ENCODE results near the gene SEC23IP.

The SEC23IP gene

DNA sequence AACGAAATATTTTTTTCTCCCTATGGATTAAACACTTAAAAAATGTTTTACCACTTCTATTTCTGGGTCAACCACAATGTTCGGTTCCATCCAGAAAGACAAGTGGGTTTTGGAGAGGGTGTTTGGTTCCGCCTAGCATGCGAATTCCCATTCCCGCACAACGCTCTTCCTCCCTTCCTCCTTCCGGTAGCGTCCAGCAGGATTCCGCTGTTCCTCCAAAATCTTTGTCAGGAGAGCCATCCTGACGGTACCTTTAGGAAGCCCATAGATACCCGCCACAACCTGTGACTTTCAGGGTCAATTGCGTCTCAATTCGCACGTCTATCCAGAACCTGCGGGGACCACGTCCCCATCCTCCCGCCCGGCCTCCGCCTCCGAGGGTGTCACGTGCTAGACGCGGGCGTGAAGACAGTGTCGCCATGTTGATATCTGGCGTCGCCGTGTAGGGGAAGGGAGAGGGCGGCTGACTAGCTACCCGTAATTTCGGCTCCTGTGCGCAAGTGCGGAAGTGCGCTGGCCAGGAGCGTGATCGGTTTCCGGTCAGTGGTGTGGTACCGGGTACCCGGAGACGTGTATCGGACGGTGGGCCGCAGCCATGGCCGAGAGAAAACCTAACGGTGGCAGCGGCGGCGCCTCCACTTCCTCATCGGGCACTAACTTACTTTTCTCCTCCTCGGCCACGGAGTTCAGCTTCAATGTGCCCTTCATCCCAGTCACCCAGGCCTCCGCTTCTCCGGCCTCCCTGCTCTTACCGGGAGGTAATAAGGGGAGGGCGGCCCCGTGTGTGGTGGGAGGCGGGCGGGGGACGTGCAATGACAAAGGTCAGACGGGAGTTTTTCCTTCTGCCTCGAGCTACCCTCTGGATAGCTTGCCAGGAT is at the start of gene SEC23IP (continued):
- TF ChIP-seq BCL11B (tag by site-specific recombination; IDR thresholded peaks at IDR 0.05; ENCODE audit: low read depth), result peak; percentile 94
- peak; percentile 100 for TF ChIP-seq ZNF341 (tag by site-specific recombination; IDR thresholded peaks at IDR 0.05; ENCODE audit: low read depth)
- peak; percentile 88 for TF ChIP-seq SP2 (tag by site-specific recombination; IDR thresholded peaks at IDR 0.05)
- peak; percentile 86 for TF ChIP-seq ZFP69B (tag by site-specific recombination; IDR thresholded peaks at IDR 0.05)
- TF ChIP-seq ZNF2 (tag by site-specific recombination; IDR thresholded peaks at IDR 0.05), result peak; percentile 74; the same call in 1 of the 2 replicates
- peak; percentile 81 for TF ChIP-seq SCRT2 (tag by site-specific recombination; IDR thresholded peaks at IDR 0.05)
- no peak for TF ChIP-seq FEZF1 (tag by site-specific recombination; IDR thresholded peaks at IDR 0.05)
- 0 out of 2 replicates have a peak, but pooled peaks have one; percentile 36 for TF ChIP-seq ZNF792 (tag by site-specific recombination; IDR thresholded peaks at IDR 0.05)
- peak; percentile 56 for TF ChIP-seq ZBTB26 (tag by site-specific recombination; optimal IDR thresholded peaks at IDR 0.05)
- TF ChIP-seq ZNF133 (tag by site-specific recombination; IDR thresholded peaks at IDR 0.05), result no peak
- 0 out of 2 replicates have a peak, but pooled peaks have one; percentile 47 for TF ChIP-seq ZBTB1 (tag by site-specific recombination; IDR thresholded peaks at IDR 0.05)
- TF ChIP-seq ZNF561 (tag by site-specific recombination; IDR thresholded peaks at IDR 0.05; ENCODE audit: borderline replicate concordance), result peak; percentile 85; the same call in 1 of the 2 replicates
- TF ChIP-seq GLIS2 (tag by site-specific recombination; IDR thresholded peaks at IDR 0.05), result peak; percentile 69
- TF ChIP-seq ZNF394 (tag by site-specific recombination; IDR thresholded peaks at IDR 0.05; ENCODE audit: borderline replicate concordance), result peak; percentile 62; the same call in 1 of the 2 replicates
- TF ChIP-seq ZBTB20 (tag by site-specific recombination; IDR thresholded peaks at IDR 0.05), result peak; percentile 89
- TF ChIP-seq, protein P1, sequence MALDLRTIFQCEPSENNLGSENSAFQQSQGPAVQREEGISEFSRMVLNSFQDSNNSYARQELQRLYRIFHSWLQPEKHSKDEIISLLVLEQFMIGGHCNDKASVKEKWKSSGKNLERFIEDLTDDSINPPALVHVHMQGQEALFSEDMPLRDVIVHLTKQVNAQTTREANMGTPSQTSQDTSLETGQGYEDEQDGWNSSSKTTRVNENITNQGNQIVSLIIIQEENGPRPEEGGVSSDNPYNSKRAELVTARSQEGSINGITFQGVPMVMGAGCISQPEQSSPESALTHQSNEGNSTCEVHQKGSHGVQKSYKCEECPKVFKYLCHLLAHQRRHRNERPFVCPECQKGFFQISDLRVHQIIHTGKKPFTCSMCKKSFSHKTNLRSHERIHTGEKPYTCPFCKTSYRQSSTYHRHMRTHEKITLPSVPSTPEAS (tag by site-specific recombination; IDR thresholded peaks at IDR 0.05), result peak; percentile 47; the same call in 1 of the 2 replicates
- TF ChIP-seq ZNF513 (tag by site-specific recombination; IDR thresholded peaks at IDR 0.05), result peak; percentile 78
- peak; percentile 80 for TF ChIP-seq TRIM28 (IDR thresholded peaks at IDR 0.05; ENCODE audit: borderline replicate concordance, low read length)
- TF ChIP-seq, protein P2, sequence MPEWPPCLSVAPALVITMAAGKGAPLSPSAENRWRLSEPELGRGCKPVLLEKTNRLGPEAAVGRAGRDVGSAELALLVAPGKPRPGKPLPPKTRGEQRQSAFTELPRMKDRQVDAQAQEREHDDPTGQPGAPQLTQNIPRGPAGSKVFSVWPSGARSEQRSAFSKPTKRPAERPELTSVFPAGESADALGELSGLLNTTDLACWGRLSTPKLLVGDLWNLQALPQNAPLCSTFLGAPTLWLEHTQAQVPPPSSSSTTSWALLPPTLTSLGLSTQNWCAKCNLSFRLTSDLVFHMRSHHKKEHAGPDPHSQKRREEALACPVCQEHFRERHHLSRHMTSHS (tag by site-specific recombination; IDR thresholded peaks at IDR 0.05), result no peak
- TF ChIP-seq KLF1 (tag by site-specific recombination; IDR thresholded peaks at IDR 0.05), result peak; percentile 58
- peak; percentile 29; the same call in 1 of the 2 replicates for TF ChIP-seq SCRT1 (tag by site-specific recombination; IDR thresholded peaks at IDR 0.05; ENCODE audit: borderline replicate concordance)
- TF ChIP-seq, protein P3, sequence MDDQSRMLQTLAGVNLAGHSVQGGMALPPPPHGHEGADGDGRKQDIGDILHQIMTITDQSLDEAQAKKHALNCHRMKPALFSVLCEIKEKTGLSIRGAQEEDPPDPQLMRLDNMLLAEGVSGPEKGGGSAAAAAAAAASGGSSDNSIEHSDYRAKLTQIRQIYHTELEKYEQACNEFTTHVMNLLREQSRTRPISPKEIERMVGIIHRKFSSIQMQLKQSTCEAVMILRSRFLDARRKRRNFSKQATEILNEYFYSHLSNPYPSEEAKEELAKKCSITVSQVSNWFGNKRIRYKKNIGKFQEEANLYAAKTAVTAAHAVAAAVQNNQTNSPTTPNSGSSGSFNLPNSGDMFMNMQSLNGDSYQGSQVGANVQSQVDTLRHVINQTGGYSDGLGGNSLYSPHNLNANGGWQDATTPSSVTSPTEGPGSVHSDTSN (CRISPR knock-in tag; IDR thresholded peaks at IDR 0.05), result peak; percentile 88; the same call in 1 of the 2 replicates
- peak; percentile 94 for TF ChIP-seq ZBTB11 (tag by site-specific recombination; conservative IDR thresholded peaks at IDR 0.05; ENCODE audit: low read depth)
- TF ChIP-seq ZNF121 (tag by site-specific recombination; IDR thresholded peaks at IDR 0.05), result 0 out of 2 replicates have a peak, but pooled peaks have one; percentile 27
- TF ChIP-seq ZNF843 (tag by site-specific recombination; IDR thresholded peaks at IDR 0.05), result peak; percentile 65; the same call in 1 of the 2 replicates
- TF ChIP-seq ZBTB49 (tag by site-specific recombination; IDR thresholded peaks at IDR 0.05; ENCODE audit: low read depth), result no peak
- no peak for TF ChIP-seq ZNF114 (tag by site-specific recombination; IDR thresholded peaks at IDR 0.05)
